Activated naive CD4-positive, alpha-beta T cell treated with Interleukin-2 at 50 U/mL for 16 hours (primary cell): ENCODE data around the gene RNF169.

Source experiments
- DNase-seq: peaks from one replicate; pipeline ENCODE4 v3.0.0-alpha.2; 2020

The RNF169 gene, protein sequence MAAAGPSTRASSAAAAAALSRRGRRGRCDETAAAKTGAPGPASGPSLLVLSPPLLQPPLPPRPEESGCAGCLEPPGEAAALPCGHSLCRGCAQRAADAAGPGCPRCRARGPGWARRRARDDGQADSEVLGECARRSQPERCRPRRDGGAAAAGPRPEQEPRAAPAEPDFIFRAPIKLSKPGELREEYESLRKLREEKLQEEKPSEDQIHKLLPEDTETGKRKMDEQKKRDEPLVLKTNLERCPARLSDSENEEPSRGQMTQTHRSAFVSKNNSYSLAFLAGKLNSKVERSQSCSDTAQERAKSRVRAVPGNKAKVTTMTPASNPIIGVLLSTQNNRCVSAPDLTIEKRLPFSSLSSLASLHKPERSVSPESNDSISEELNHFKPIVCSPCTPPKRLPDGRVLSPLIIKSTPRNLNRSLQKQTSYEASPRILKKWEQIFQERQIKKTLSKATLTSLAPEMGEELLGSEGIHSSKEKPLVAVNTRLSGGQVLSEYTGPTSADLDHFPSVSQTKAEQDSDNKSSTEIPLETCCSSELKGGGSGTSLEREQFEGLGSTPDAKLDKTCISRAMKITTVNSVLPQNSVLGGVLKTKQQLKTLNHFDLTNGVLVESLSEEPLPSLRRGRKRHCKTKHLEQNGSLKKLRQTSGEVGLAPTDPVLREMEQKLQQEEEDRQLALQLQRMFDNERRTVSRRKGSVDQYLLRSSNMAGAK

DNA sequence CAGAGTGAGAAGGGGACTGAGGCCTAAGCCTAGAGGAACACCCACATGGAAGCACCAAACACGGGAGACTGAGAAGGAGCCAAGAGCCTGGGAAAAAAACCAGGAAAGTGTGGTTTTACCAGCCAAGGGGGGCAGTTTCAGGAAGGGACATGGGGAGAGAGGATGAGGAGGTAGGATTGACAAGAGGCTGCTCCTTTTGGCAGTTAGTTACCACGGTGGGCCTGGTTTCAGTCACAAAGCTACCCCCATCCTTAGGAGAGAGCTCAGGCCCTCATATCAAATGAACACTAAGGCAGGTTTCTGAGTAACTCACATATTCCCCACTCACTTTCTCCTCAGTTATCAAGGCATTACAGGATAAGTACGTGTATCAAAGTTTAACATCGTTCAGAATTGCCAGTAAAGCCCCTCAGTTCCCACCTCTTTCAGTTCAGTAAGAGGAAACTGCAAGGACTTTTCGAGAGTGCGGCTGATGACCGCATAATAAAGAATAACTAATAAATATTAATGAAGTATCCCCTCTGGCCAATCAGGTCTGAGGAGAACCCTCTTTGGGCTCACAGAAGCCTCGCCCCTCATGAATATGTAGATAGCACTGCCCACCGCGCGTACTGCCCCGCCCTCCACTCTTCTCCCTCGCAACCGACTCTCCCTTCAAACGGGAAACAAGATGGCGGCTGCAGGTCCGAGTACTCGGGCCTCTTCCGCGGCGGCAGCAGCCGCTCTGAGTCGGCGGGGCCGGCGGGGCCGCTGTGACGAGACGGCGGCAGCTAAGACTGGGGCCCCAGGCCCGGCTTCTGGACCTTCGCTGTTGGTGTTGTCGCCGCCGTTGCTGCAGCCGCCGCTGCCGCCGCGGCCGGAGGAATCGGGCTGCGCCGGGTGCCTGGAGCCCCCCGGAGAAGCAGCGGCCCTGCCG lies at the start of gene RNF169:
Gene RNF169, plus strand, starts transcription at position 639 of the 916 bp plus-strand sequence. Its CDS starts 32 bp downstream, at position 671.
- peak; percentile 92 for DNase-seq

DNA sequence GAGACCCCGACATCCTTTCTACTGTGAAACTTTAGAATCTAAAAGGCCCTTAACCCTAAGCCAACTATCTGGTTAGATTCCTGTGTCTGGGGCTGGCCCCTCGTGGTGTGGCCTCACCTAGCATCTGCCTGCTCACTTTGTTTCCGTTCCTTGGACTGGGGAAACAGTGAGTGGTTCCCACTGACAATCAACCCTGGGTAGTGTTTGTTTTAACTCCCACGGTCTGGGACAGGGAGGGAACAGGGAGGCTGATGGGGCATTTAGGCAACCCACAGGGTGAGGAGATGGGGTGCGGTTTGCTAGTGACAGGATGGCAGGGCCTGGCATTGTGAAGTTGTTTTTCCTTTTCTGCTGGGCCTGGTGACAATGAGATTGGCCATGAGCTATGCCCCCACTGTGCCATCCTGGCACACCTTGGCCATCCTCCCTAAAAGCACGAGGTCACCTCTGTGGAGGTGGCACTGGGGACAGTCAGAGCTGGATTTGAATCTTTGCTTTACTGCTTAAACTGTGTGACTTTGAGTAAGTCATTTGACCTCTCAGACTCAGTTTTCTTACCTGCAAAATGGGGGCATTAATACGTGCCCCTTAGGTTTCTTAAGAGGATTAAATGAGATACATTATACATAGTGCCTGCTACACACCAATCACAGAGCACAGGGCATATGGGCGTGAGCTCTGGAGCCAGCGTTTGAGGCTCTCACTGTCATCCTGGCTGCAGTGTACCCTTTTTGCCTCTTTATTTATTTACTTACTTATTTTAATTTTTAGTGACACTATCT lies 48.8 kb upstream of the RNF169 start:
- DNase-seq = no peak

DNA sequence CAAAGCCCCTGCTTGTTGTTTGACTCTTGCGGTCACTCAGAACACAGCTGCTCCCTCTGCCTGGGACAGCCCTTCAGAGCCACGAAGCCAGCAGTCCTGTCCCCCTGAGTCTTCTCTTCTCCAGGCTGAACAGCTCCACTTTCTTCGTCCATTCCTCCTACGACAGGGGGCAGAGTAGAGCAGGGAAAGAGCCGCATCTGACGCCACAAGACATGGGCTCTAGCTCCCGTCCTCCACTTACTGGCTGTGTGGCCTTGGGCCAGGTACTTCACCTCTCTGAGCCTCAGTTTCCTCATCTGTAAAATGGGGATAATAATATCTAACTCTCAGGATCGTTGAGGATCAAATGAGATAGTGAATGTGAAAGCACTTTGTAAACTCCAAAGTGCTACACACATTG lies 47.3 kb upstream of the RNF169 start:
- no peak for DNase-seq

DNA sequence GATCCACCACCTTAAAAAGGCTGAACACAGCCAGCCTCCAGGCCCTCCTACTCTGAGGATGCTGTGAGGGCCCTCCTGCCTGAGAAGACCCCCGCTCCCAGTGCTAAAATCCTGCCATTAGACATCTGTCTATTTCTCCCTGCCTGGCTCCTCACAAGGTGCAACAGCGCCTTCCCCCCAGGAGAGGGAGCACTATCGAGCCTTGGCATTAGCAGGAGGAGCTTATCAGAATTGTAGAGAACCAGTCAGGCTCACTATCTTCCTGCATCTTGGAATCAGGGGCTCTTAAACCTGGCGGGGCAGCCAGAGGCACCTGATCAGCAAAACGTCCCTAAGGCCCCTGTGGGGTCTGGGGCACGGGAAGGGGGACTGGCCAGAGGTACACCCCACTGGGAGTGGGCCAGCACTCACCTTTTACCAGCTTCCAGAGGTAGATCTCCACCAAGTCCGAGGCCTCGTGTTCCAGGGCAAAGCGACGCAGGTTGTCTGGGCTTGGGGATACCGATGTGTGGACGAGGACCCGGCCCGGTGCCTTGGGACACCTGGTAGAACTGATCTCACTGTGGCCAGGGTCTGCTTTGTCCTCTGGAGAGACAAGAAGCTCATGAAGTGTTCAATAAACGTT lies 46.2 kb upstream of the RNF169 start:
- peak; percentile 61 for DNase-seq

DNA sequence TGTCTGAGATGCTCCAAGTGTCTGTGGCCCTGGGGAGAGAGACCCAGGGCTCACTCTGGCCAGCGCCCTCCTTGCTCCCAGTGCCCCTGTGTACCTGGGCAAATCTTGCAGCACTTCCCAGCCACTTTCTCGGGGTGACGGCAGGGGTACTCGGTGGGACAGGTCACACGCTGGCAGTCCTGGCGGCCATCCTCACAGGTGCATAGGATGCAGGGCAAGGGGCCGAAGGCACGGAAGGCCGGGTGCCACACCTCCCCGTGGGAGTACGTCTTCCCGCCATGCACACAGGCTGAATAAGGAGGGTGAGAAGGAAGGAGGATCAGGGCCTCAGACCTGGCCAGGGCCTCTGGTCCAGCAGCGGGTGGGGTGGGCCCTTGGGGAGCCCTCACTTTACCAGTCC lies 45.4 kb upstream of the RNF169 start:
- DNase-seq = no peak

DNA sequence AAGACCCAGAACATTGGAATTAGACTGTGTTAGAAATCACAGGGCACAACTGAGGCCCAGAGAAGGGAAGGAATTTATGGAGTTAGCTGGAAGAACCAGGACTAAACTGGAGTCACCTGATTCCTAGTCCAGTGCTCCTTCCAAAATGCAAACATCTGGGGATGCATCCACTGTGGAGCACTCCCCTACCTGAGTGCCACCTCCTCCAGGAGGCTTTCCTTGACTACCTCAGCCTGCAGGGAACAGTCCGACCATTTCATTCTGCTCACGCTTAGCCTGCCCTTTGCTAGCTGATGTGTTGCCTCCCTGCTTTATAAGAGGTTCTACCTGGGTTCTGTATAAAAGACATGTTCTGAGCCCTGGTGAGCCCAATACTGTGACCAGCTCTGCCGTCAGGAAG lies 41.5 kb upstream of the RNF169 start:
- no peak for DNase-seq

DNA sequence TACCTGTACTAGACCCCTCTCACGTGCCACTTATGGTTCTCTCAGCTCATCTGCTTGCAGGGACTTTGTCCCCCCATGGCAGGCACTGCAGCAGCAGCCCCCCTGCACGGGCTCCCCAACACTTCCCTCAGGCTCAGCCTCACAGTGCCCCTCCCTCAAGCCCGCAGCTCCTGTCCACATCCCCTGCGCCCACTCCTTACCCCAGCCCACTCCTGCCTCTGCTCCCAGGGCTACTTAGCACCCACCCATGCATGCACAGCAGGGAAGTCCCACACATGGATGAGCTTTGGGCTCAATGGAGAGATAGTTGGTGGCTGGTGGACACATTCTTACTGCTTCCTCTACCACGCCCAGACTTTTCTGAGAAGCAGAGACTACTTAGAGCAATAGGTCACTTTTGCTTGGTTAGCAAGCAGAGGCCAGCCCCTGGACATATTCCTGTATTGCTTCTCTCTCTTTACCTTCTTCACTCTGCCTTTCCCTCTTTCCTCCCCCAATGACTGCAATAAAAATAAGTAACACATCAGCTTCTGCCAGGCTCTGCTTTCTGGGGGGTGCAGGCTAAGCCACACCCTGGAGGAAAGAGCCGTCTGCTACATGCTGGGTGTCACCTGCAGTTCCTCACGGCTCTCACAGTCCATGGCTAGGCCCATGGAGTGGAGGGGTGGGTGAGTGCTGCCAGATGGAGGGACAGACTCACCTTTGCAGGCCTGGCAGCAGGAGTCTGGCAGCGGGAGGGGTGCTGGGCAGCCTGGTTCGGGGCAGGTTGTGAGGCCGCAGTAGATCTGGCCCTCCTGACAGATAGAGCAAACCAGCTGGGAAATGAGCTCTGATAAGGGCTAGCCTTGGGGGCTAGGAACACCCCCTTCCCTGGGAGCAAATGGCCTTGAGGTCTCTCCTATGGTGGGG lies 40.8 kb upstream of the RNF169 start:
- no peak for DNase-seq

DNA sequence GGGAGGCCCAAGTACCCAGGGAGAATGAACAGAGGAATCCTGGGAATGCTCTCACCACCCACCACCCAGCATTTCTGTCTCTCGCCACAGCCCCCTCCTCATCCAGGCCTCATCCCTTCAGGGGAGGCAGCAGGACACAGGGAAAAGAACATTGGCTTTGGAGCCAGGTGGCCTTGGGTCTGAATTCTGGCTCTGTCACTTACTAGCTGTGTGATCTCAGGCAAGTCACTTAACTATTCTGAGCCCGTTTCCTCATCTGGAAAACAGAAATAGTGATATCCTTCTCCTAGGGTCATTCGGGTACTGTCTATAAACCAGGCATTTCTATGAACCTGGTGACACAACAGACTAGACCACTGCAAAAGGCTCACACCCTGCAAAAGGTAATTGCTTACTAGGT lies 39.5 kb upstream of the RNF169 start:
- DNase-seq = no peak

DNA sequence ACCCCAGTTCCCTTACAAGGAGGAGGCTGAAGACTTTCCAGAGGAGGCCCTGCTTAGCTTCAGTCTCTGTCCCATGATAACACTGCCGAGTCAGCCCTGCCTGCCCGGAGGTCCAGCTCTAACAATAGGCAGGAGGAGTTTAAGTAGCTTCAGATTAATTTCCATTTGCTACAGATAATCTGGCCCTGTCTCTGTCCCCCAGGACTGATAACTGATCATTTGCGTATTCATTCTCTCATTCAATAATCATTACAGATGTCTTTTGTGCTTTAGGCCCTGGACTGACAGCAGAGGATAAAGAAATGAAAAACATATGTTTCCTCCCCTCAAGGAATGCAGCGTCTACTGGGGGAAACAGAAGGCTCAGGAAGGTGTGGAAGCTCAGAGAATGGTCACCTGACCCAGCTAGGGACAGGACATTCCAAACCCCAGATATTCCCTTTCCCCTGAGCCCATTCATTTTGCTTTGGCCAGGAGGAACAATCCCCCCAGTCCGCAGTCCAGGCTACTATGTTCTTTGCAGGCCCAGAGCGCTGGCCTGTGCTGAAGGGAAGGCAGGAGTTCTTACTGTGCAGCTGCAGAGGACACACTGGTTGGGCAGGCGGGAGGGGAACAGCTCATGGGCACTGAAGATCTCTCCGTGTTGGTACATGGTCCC lies 38.2 kb upstream of the RNF169 start:
- no peak for DNase-seq

DNA sequence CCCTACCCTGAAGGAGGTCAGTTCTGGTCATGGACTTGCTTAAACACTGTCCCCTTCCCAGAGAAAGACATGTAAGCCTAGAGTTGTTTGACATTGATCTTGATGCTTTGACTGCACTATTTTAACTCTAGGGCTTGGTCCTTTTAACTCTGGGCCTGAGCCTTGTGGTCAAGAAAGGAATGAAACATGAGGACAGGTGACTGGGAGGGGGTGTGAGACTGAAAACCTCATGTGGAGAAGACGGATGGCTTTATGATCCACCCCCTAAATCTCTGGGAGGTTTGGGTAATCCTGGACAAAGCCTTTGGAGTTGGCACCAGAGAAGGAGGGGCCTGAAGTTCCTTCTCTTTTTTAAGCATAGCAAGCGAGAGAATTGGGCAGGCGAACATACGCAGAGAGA lies 35.0 kb upstream of the RNF169 start:
- DNase-seq = no peak

DNA sequence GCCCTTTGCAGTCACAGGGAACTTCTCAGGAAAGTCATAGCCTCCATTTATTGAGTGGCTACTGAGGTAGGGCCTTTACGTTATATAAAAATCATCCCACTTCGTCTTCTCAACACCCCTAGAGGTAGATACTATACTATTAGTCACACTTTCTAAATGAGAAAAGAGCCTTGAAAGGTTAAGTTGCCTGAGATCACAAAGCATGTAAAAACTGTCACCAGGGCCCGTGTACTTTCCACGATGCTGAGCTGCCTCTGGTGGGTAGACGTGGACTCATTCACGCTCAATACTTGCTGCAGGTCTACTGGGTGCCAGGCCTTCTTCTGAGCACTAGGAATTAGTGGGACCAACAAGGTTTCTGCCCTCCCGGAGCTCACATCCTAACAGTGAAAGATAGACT lies 33.7 kb upstream of the RNF169 start:
- no peak for DNase-seq

DNA sequence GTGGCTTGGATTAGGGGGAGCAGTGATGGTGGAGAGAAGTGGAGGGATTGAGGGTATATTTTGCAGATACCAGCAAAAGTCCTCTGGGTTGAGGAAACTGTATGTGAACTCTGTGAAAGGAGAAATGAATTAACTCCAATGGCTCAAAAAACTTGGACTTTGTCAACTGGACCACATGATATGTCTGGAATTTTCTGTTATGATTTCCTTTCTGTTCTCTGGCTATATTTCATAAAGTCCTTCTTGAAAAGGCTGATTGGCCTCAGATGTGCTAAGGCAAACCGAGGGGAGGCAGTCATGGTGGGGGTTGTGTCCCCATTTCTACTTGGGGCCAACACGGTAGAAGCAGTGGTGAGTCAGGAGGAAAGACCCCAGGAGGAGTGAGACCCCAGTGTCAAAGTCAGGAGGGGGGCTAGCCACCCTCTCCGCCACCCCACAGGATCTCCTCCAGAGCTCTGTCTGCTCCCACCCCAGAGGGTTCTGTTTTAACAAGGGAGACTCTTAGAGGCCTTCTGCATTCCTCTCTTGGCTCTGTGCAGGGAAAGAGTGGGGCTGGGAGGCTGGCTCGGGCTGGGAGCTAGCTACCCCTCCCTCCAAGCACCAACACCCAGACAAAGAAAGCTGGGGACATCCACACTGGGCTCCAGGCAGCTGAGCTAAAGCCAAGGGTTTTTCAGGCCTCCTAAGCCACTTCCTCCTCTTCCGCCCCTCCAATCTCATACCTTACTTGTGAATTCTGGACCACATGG lies 31.3 kb upstream of the RNF169 start:
- DNase-seq = no peak

DNA sequence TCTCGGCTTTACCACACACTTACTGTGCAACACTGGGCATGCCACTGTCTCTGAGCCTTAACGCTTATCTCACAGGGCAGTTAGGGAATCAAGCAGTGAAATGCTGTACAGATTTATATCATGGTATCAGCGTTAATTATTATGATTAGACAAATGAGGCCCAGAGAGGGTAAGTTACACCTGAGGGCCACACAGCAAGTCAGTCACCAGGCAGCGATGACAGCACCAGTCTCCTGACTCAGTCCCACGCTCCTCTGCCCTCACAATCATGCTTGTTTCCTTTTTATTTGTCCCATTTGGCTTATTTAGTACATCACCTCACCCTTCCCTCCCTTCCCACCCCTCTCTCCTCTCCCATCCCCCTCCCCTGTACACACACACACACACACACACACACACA lies 29.6 kb upstream of the RNF169 start:
- no peak for DNase-seq

DNA sequence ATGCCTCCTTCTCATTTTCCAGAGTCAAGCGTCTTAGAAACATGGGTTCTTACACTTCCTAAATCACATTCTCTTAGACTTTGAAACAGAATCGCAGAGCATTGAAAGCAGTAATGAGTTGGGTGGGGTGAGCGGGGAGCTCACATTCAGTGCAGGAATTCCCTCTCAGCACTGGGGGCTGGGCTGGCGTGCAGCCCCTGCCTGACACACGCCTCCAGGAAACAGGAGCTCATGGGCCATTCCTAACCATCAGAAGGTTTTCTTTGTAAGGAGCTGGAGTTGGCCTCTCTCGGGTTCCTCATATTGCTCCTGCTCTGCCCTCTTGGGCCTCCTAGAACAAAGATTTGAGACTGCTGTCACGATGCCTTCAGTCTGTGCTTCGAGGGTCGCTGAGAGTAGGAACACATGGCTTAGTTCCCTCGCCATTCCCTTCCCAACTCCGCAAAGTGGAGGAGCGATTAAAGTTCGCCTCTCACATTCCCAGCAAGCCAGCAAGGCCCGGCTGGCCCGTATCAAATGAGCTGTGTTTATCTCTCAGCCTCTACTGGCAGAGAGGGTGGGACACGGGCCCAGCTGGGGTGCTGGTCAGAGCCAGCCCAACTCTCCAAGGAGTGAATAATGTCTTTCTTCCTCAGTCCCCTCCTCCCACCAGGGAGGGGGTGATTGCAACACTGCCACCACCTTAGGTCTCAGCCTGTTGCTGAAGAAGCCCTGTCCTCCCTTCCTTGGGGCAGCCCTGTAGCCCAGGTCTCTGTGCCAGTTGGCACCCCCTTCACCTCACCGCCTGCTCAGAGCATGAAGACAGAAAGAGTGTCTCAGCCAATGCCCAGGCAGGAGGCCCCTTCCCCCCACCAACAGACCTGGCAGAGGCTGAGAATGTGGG lies 27.8 kb upstream of the RNF169 start:
- no peak for DNase-seq

DNA sequence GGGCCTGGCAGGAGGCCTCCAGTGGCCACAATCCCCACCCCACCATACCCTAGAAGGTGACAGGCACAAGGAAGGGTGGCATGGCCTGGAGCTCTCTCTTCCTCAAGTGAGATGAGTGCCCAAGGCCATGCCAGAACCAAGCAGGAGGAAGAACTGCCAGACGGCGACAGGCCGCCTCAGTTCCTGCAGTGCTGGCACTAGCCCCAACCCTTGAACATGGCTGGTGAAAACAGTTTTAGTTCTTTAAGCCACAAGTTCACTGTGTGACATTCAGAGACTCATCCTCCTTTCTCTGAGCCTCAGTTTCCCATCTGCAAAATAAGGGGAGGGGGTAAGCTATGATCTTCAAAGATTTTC lies 27.2 kb upstream of the RNF169 start:
- DNase-seq = no peak

DNA sequence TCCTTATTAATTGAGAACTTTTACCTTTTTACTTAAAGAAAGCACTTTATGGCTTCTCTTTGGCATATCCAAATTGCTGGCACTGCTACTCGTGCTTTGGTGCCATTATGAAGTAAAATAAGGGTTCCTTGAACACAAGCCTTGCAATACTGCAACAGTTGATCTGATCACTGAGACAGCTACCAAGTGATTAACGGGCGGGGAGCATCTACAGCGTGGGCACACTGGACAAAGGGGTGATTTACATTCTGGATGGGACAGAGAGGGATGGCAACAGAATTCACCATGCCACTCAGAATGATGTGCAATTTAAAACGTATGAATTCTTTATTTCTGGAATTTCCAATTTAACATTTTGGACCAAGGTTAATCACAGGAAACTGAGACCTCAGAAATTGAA lies 25.1 kb upstream of the RNF169 start:
- no peak for DNase-seq

DNA sequence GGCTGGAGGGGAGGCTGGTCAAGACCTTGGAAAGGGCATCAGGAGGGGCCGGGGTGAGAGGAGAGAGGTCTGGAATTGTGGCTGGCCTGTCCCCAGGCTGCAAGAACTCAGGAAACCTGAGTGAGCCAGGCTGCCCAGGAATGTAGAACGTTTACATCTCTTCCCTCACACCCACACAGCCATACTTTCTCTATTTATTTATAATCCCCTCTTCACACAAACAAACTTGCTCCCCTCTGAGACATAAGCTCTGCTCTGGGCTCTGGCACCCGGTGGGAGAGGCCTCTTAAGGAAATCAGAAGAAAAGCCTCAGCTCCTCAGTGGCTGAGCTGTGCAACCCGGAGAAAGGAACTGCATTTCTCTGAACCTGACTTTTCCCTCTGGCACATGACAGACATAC lies 22.9 kb upstream of the RNF169 start:
- no peak for DNase-seq

DNA sequence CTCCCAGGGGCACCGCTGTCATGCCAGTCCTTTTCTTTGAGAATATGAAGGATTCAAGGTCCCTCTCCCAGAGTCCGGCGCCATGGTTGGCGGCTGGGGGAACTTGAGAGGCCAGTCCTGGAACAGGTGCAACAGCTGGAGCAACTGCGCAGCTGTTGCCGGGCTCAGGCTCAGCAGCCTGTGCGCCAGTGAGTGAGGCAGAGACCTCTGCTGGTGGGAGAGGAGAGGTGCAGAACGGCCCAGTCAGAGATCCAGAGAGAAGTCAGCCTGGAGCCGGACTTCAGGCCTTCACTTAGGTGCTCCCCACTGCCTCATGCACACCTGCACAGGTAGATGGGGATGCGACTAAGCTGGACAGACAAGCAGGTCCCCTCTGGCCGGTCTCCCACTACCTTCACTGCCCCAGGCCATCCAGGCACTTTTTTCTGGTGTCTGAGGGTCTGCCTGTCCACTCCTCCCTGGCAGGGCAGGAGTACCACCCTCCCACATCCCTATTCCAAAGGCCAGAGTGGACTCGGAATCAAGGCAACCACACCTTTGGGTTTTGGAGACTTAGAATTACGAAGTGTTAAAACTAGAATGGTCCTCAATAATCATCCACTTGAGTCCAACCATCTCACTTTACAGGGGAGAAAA lies 22.0 kb upstream of the RNF169 start:
- DNase-seq = peak; percentile 63
